D341Med (cell line): ENCODE measurements around the gene BCAP31.
"Not testable (repeated sequence)": the region's sequence is repeated elsewhere in the genome, so short reads cannot be mapped to it uniquely, and the experiment has no call there.

Experiments used
- DNase-seq: peaks from one replicate; pipeline ENCODE4 v3.0.0; 2012; ENCODE audit warnings: low spot score

BCAP31 gene

DNA sequence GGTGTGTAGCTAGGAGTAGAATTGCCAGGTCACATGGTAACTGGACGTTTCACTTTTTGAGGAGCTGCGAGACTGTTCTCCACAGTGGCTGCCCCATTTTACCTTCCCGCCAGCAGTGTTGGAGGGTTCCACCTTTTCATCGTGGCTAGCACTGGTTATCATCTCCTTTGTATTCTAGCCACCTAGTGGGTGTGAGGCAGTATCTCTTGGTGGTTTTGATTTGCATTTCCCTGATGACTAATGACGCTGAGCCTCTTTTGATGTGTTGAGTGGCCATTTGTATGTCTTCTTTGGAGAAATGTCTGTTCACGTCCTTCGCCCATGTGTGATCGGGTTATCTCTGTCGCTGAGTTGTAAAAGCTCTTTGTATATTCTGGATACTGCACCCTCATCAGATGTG lies 11.1 kb upstream of the BCAP31 start:
- no peak for DNase-seq

DNA sequence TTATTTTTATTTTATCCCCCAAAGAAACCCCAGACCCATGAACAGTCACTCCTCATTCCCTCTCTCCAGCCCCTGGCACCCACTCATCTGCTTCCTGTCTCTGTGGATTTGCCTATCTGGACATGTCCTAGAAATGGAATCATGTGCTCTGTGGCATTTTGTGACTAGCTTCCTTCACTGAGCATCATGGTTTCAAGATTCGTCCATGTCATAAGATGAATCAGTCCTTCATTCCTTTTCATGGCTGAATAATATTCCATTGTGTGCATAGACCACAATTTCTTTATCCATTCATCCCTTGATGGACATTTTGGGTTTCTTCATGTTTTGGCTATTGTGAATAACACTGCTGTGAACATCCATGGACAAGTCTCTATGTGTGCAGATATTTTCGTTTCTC lies 10.7 kb upstream of the BCAP31 start:
- DNase-seq, result no peak

DNA sequence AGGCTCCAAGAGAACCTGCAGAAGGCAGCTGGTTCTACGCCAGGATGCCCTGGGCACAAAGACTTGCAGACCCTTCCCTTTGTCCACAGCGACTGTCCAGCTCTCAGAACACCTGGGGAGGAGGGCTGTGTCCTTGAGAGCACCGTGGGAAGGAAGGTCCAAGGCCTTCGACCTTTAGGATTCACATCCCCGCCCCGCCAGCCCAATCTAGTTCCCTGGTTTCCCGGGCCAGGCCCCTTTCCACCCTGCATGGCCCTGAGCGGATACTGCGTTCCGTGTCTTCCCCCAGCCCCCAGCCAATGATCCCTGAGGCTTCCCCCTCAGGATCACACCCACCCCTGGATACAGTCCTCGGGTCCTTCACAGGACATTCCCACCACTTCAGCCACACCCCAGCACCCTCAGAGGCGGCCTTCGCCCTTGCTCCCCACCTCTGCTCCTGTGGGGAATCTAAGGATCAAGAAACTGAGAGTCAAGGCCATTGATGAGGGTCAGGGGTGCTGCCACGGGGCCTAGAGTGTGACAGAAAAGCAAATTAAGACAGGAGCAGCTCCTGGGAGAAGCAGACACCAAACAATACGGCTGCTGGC lies 9.6 kb upstream of the BCAP31 start:
- no peak for DNase-seq

DNA sequence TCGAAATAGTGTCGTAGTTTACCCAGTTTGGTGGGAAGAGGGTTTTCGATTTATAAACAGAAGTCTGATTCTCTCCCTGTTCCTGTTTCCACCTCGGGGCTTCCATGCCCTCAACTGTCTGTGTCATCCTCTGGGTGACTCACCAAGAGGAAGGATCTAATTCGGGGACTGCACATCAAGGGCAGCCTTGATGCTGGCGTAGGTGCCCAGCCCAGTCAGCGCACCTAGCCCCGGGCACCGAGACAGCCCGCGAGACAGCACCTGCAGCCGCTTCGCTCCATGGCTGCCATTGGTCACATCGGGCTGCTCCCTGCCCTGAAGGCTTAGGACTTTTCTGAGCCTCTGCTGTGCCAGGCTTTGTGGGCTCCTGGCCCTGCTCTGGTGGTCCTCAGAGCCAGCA lies 8.2 kb upstream of the BCAP31 start:
- no peak for DNase-seq

DNA sequence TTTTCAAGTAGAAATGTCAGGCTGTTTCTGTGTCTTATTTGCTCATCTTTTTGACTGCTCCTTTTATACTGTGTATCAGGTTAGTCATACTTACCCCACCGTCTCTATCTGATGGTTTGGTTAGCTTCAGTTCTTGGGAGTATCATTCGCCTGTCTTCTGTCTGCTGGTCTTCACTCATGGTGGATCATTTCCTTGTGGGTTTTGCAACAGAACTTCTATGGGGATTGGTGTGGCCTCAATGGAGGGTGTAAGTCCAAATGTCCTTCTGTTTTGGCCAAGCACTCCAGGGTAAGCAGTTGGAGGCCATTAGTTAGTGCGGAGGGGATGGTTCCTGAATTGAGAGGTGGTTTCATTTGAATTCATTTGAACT lies 7.6 kb upstream of the BCAP31 start:
- DNase-seq, result no peak

DNA sequence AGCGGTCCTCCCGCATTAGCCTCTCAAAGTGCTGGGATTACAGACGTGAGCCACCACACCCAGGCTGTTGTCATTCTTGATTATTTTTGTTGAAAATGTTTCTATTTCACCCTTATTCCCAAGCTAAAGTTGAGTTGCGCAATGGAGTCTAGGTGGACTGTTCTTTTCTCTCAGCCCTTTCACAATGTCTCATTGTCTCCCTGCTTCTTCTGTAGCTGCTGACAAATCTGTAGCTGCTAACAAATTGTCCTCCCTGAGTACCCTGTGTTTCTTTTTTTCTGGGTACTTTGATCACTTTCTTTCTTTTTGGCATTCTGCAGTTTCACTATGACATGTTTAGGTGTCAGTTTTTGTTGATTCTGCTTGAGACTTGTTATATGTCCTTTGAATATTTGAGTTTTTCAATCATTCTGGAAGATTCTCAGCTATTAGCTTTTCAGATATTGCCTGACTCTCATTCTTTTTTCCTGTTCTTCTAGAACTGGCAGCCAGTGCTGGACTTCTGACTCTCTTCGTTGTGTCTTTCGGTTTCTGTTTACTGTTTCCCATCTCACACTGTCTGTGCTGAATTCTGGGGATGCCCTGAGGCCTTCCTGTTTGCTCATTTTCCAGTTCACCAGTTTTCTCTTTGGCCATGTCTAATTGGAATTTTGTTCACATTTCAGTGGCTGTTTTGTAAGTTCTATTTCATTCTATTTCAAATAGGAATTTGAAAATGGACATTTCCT lies 7.1 kb upstream of the BCAP31 start:
- DNase-seq, result no peak

DNA sequence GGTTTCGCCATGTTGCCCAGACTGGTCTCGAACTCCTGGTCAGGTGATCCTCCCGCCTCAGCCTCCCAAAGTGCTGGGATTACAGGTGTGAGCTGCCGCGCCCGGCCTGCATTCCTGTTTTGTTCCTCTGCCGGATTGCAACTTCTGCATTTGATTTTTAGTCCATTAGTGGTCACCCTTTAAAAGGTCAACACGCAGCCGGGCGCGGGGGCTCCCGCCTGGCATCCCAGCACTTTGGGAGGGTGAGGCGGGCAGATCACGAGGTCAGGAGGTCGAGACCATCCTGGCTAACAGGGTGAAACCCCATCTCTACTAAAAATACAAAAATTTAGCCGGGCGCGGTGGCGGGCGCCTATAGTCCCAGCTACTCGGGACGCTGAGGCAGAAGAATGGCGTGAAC lies 5.9 kb upstream of the BCAP31 start:
- DNase-seq, result not testable (repeated sequence)

DNA sequence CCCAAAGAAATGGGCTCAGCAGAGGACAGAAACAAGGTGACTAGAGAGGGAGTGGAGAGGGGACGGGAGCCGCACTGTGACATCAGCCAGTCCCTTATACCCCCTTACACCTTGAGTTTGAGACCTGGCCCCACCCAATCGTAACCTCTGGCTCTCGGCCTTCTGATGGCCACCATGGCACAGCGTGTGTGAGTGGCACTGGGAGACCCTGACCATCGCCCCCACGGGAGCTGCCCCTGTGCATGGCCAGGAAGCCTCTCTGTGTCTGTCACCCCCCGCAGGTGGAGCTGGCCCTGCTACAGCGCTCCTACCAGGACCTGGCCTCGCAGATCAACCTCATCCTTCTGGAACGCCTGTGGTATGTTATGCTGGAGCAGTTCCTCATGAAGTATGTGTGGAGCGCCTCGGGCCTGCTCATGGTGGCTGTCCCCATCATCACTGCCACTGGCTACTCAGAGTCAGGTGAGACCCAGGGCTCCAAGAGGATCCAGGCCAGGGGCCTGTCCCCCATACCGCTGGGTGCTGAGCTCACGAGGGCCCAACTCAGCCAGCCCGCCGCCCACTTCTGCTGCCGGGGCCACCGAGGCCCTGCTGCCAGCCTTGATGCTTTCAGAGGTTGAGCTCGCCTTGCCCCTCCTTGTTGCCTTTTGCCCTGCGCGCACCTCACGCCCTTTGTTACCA lies 4.9 kb upstream of the BCAP31 start:
- no peak for DNase-seq

DNA sequence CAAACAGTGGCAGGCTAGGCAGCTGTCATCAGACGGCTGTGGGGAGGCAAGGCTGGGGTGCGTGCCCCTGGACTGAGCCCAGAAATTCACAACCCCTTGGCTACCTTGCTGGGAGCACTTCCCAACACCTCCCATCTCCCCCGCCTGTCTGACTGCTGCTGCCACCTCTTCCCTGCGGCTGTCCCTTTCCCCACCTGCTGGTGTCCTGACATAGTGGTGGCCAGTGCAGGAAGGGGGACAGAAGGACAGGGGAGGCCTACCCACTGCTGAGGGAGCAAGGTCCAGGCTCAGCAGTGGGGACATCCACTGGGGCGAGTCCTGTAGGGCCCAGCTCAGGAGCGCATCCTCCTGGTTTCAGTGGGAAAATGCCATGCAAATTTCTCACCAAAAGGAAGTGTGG lies 3.9 kb upstream of the BCAP31 start:
- DNase-seq, result no peak

DNA sequence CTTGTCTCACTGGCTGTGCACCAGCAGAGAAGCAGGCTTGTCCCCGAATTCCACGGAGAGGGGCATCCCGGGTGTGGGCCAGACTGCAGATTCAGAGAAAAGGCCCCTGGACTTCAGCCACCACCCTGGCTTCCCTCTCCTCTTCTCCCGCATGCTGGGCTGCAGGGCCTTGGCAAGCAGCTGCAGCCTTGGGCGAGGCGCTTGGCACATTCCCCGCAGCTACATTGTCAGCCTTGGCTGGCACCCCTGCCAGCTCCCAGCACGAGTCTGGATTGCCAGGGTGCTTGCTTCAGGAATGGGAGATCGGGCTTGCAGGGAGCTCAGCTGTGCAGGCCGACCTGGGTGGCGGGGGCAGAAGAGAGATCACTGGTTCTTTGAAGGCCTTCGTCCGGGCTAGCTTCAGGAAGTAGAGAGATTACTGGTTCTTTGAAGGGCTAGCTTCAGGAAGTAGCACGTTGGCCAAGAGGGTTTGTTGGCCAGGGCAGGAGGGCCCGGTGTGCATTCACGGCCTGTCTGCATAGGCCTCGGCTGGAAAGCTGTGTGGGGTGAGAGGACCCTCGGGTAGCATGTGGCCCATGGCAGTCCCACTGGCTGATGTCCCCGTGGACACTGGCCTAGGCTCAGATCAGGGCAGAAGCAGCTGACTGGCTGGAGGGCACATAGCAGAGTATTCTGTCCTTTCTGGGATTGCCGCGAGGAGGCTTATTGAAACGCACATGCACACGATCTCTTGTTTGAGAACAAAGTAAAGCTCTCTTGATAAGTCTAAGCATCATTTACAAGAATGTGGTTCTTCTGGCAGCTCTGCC lies 3.1 kb upstream of the BCAP31 start:
- DNase-seq, result no peak

DNA sequence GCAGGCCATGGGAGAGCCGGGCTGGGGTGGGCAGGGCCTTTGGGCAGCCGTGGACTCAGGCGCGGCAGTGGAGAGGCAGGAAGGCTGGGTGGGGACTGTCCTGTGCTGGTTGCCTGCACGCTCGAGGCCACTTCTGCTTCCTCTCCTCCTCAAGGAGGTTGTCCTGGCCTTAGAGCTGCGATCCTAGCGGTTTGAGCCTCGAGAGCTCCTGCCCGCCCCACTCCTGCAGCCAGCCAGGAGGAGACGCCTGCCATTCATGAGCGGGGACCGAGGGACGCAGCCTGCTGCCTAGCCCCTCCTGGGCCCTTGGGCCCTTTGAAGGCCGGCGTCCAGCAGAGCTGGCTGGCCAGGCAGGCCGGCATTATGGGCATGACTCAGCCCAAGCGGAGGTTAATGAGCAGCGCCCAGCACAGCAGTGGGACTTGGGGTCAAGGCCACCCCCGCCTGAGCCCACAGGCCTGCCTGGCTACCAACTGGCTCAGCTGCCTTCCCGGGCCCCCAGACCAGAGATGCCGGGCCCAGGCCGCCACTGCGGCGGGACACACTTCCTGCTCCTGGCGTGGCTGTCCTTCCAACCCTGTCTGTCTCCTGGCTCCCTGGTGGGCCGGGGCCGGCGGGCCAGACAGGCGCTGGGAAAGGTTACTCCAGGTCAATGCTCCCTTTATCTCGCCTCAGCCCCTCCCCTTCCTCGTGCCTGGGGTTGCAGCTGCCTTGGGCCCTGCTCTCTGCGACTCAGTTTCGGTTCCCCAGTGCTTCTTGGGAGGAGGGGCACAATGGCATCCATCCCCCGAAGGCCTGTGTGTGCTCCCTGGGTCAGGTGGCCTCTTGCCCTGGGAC lies 2.3 kb upstream of the BCAP31 start:
- no peak for DNase-seq

DNA sequence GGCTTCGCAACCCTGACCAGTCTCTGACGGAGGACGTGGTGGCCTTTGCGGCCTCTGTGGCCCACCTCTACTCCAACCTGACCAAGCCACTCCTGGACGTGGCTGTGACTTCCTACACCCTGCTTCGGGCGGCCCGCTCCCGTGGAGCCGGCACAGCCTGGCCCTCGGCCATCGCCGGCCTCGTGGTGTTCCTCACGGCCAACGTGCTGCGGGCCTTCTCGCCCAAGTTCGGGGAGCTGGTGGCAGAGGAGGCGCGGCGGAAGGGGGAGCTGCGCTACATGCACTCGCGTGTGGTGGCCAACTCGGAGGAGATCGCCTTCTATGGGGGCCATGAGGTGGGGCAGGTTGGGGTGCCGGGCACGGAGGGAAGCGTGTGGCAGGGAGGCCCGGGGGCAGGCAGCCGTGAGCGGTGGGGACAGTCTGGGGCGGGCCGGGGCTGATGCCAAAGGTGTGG lies 1.7 kb upstream of the BCAP31 start:
- no peak for DNase-seq

DNA sequence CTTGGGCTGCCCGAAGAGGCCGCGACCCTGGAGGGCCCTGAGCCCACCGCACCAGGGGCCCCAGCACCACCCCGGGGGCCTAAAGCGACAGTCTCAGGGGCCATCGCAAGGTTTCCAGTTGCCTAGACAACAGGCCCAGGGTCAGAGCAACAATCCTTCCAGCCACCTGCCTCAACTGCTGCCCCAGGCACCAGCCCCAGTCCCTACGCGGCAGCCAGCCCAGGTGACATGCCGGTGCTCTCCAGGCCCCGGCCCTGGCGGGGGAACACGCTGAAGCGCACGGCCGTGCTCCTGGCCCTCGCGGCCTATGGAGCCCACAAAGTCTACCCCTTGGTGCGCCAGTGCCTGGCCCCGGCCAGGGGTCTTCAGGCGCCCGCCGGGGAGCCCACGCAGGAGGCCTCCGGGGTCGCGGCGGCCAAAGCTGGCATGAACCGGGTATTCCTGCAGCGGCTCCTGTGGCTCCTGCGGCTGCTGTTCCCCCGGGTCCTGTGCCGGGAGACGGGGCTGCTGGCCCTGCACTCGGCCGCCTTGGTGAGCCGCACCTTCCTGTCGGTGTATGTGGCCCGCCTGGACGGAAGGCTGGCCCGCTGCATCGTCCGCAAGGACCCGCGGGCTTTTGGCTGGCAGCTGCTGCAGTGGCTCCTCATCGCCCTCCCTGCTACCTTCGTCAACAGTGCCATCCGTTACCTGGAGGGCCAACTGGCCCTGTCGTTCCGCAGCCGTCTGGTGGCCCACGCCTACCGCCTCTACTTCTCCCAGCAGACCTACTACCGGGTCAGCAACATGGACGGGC lies 1.0 kb upstream of the BCAP31 start:
- DNase-seq, result peak; percentile 44

DNA sequence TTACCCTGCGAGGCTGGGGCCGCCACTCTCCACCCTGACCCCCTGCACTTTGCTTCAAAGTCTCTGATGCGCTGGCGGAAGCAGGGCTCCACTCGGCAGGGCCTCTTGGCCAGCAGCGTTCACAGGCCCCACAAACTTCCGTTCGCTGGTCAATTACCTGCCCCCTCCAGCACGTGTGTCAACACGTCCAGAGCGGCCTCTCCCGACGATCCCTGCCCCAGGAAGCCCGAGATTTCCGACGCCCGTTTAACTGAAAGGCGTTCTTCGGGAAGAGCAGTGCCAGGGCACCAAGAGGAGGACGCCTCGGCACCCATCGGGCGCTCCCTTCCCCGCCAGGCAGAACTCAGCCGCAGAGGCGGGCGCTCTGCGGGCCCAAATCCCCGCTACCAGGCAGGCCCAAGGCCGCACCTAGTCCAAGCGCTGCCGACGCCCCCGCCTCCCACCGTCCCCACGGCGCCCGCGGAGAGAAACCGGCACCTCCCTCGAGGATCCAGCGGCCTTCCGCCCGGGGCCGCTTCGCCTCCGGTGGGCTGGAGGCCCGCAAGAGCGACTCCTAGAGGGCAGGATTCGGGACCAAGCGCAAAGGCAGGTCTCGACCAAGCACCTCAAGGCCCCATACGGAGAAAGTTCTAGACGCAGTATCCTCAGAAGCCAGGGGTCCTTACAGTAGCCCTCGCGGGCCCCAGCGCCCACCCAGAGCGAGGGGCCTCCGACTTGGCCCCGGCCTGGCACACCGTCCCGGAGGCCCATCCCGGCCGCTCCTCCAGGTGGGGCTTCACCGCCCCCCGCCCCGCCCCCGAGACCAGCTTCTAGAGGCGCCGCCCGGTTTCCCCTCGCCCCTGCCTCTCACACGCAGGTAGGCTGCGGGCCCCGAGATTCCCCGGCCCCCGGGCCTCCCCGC lies 586 bp downstream of the BCAP31 start:
- DNase-seq, result peak; percentile 66

DNA sequence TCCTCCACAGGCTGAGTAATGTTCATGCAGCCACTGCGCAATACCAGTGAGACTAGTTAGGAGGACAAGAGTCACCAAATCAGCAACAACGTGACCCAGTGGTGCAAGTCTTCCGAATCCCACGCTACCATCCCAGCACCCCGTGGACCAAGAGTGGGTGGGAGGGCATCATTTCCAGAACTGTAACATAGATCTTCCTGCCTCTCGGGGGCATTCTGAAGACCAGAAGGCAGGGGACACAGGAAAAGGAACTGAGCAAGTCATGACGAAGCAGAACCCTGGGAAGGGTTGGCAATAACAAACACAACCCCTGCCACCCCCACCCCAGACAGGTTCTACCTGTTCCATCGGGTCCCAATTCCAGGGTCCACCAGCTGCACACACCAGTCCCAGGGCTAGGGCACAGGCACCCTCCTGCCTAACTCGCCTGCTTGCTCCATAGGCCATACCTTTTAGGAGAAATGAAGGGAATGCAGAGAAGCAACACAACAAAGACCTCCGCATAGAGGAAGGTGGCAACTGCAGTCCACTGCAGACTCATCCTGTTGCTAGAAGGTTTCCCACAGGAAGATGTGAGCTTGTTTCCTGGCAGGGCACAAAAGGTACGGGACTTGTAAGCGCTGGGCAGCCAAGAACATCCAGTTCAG lies 1.4 kb downstream of the BCAP31 start:
- no peak for DNase-seq

DNA sequence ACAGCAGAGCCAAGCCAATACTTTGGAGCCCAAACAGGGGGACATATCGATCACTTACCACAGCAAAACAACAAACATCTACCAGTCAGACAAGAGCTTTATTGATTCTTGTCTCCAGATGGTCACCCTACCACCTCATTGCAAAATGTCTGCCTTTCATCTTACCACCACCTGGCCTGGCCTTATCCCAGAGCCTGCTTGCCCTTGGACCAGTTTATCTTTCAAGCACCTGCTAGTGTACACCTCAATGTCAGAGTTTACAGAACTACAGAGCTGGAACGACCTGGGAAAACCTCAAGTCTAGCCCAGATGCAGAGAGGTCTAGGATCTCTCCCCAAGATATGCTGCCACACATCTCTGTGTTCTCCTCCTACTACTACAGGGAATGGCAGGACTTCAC lies 4.5 kb downstream of the BCAP31 start:
- no peak for DNase-seq

DNA sequence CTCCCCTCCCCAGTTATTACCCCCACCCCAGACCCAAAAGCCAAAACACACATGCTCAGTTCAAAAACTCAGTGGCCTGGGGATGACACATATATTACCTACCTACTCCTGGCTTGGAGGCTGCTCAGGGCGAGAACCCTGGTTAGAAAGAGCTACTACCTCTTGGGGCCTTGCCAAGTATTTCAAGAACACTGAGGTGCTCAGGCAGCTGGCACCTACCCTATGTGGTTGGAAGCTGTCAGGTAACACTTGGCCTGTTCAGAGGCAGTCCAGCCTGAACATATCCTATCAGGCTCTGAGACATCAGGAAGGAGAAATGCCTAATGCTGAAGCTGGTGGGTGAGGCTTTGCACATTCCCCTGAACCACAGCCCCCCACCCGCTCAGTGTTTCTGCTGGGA lies 4.9 kb downstream of the BCAP31 start:
- no peak for DNase-seq

DNA sequence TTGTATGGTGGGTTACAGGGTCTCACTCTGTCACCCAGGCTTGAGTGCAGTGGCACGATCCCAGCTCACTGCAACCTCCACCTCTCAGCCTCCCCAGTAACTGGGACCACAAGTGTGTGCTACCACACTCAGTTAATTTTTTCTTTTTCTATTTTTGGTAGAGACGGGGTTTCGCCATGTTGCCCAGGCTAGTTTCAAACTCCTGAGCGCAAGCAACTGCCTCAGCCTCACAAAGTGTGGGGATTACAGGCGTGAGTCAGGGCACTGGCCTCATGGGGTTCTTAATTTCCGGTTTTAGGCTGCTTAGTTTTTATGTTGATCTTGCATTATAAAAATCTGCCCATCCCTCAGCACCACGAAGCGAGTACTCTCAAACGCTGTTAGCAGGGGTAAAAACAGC lies 6.7 kb downstream of the BCAP31 start:
- DNase-seq, result no peak

DNA sequence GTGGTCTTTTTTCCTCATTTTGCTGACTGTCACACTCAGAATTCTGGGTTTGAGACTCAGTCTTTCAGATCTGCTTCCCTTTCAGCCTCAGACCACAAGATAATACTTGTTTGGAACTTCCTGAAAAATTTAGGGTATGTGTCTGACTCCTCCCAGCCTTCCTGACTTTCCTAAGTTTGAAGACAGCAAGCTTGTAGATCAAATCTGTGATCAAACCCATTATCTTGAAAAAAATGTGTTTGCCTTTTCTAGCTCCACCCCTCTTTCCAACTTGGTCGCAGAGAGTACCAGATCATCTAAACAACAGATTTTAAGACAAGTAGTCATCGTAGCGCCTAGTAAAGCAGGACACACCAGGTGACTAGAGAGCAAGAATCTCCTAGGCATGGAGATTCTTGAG lies 9.9 kb downstream of the BCAP31 start:
- DNase-seq, result no peak
